ENCODE measurements around the gene MBOAT2. TPM values are rescaled to one million over a fixed set of nuclear protein-coding genes. Genes with fewer than 3 reads are reported as not detected.

Gene MBOAT2
- total and polyA plus RNA-seq, 11 donors: 4.5 to 34.9 (median 16.1) TPM

GRCh38 chr2:8889978-8890377 is 113.5 kb downstream of the MBOAT2 start:
- TF ChIP-seq POLR2A (IDR thresholded peaks at IDR 0.05): no peak
- TF ChIP-seq, protein P1, sequence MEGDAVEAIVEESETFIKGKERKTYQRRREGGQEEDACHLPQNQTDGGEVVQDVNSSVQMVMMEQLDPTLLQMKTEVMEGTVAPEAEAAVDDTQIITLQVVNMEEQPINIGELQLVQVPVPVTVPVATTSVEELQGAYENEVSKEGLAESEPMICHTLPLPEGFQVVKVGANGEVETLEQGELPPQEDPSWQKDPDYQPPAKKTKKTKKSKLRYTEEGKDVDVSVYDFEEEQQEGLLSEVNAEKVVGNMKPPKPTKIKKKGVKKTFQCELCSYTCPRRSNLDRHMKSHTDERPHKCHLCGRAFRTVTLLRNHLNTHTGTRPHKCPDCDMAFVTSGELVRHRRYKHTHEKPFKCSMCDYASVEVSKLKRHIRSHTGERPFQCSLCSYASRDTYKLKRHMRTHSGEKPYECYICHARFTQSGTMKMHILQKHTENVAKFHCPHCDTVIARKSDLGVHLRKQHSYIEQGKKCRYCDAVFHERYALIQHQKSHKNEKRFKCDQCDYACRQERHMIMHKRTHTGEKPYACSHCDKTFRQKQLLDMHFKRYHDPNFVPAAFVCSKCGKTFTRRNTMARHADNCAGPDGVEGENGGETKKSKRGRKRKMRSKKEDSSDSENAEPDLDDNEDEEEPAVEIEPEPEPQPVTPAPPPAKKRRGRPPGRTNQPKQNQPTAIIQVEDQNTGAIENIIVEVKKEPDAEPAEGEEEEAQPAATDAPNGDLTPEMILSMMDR (IDR thresholded peaks at IDR 0.05): no peak
- Histone ChIP-seq H3K4me3 (no peak overlapping the region), H3K36me3 (peaks cover 0 to 7% (median 0%) of the 10 kb centered on the region in 9 donors), H3K27me3 (no peaks in the 10 kb centered on the region), H3K9me3 (no peaks in the 10 kb centered on the region), H3K4me1 (peaks cover 0 to 8% (median 0%) of the 10 kb centered on the region in 12 donors), H3K27ac (no peak overlapping the region)
- intact Hi-C loops (cut with DNase I): loop anchor here in 1 of 10 donors (10.0 kb wide), 1 partner anchor 445 kb away; no protein-coding TSS in a partner anchor
- DNase-seq (no peak), ATAC-seq (no peak)
- 91 to 95% (median 93%) methylated on average over 7 of the region's 7 CpGs for WGBS, 4 donors

DNA sequence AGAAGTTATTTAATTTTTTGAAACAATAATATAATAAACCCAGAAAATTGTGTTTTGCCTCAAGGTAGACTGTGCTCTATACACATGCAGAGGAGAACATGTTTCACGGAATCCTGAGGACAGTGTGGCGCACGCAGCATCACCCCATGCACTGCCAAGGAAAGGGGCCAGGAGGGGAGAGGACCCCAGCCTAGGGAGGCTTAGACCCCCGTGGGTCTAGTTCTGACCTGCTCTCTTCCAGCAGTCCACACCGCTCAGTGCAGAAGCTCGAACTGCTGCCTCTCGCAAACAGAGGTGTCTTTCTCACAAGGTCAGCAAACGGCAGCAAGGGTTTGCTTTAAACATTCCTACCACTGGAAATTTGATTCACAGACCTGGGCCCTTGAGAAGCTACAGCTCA is 114.5 kb downstream of the MBOAT2 start:
- Histone ChIP-seq H3K27ac (no peak overlapping the region), H3K27me3 (no peaks in the 10 kb centered on the region), H3K36me3 (no peaks in the 10 kb centered on the region), H3K9me3 (no peaks in the 10 kb centered on the region), H3K4me1 (peaks cover 0 to 8% (median 0%) of the 10 kb centered on the region in 12 donors), H3K4me3 (no peak overlapping the region)
- intact Hi-C loops (cut with DNase I): loop anchor here in 1 of 10 donors (10.0 kb wide), 1 partner anchor 446 kb away; no protein-coding TSS in a partner anchor
- TF ChIP-seq POLR2A (IDR thresholded peaks at IDR 0.05): no peak
- TF ChIP-seq, protein P1 (IDR thresholded peaks at IDR 0.05): no peak
- peak in 1 of 4 donors; percentile 12 for ATAC-seq
- 77 to 88% (median 81%) methylated on average over 8 of the region's 8 CpGs for WGBS, 4 donors
- DNase-seq: no peak

DNA sequence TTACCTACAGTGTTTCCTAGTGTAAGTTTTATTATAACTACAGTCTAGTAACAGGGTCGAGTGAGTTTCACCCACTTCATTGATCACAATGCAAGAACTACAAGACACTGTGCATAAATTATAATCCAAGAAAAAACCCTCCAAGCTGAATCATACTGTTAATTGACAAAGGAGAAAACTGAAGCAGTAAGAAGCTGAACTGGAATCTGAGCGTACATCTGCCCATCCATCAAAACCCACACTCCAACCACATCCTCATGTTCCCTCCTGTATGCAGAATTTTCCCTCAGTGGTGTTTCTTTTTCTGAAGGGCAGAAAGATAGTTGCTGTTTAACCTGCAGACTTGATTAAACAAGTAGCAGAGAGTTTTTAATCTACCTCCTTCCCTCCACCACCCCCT is 116.6 kb downstream of the MBOAT2 start:
- intact Hi-C loops (cut with DNase I): loop anchor here in 1 of 10 donors (10.0 kb wide), 1 partner anchor 448 kb away; no protein-coding TSS in a partner anchor
- TF ChIP-seq, protein P1 (IDR thresholded peaks at IDR 0.05): no peak
- TF ChIP-seq POLR2A (IDR thresholded peaks at IDR 0.05): no peak
- Histone ChIP-seq H3K9me3 (no peaks in the 10 kb centered on the region), H3K4me1 (peaks cover 0 to 8% (median 0%) of the 10 kb centered on the region in 12 donors), H3K36me3 (peaks cover 0 to 4% (median 0%) of the 10 kb centered on the region in 9 donors), H3K27me3 (no peaks in the 10 kb centered on the region), H3K27ac (no peak overlapping the region), H3K4me3 (no peak overlapping the region)
- 87 to 91% (median 90%) methylated on average over 2 of the region's 2 CpGs for WGBS, 4 donors
- DNase-seq (no peak), ATAC-seq (no peak)

DNA sequence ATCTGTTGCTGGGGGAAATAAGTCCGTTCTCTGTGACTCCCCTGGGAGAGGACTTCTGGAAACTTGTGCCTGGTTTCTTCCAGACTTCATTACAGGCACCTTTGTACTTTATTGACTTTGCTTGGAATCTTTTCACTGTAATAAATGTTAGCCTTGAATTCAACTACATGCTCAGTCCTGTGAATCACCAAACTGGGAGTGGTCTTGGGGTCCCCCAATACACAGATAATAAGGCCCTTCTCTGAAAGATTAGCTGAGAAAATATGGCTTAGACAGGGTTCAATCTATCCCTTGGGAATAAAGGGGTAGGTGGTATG is 117.3 kb downstream of the MBOAT2 start:
- intact Hi-C loops (cut with DNase I): loop anchor here in 1 of 10 donors (10.0 kb wide), 1 partner anchor 449 kb away; no protein-coding TSS in a partner anchor
- 24 to 50% (median 36%) methylated on average over 1 of the region's 1 CpG for WGBS, 4 donors

More for the DNA sequence above, 117.3 kb downstream of the MBOAT2 start:
- peak in 1 of 4 donors; percentile 12 for ATAC-seq
- DNase-seq: no peak
- Histone ChIP-seq H3K27ac (peak overlapping the region in 3 of 12 donors; percentile 32 to 67 (median 44)), H3K9me3 (no peaks in the 10 kb centered on the region), H3K36me3 (peaks cover 0 to 8% (median 0%) of the 10 kb centered on the region in 9 donors), H3K4me3 (no peak overlapping the region), H3K4me1 (peaks cover 0 to 8% (median 0%) of the 10 kb centered on the region in 12 donors), H3K27me3 (no peaks in the 10 kb centered on the region)
- TF ChIP-seq, protein P1 (IDR thresholded peaks at IDR 0.05): no peak
- TF ChIP-seq POLR2A (IDR thresholded peaks at IDR 0.05): no peak
